ENCODE measurements around the gene COPRS.

The COPRS gene

DNA sequence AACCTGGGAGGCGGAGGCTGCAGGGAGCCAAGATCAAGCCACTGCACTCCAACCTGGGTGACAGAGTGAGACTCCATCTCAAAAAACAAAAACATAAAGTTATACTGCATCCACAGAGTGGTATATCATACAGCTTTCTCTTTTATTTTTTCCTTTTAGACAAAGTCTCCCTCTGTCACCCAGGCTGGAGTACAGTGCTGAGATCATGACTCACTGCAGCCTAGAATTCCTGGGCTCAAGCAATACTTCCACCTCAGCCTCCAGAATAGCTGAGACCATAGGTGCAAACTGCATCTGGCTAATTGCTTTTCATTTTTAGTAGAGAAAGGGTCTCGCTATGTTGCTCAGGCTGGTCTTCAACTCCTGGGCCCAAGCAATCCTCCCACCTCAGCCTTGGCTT is 10.0 kb upstream of the COPRS start:
- TF ChIP-seq CTCF (IDR thresholded peaks at IDR 0.05) = no peak

DNA sequence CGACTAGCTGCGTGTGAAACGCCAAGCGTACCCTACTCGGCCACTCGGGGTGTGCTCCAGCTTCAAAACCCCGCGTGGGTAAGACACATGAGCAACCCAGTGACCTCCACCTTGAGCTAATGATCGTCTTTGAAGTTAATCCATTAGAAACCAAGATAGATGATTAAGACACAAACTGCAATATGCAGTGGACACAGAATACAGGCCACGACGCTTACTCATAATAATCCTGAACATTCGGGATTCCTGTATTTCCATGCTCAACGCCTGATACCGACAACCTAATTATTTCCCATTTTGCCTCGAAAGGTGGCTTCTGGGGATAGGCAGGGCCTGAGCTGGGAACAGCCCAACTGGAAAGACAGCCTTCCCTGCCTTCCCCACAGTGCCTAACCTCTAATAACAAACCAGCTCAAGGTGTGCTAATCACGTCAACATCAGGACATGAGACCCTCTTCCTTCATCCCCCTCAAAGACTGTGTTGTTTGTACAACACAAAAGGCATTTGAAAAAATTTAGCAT is 504 bp upstream of the COPRS start:
- TF ChIP-seq CTCF (IDR thresholded peaks at IDR 0.05) = no peak

- TF ChIP-seq CTCF (IDR thresholded peaks at IDR 0.05) = no peak
These were observed 963 bp downstream of the COPRS start for GRCh38 chr17:31857920-31858641.

DNA sequence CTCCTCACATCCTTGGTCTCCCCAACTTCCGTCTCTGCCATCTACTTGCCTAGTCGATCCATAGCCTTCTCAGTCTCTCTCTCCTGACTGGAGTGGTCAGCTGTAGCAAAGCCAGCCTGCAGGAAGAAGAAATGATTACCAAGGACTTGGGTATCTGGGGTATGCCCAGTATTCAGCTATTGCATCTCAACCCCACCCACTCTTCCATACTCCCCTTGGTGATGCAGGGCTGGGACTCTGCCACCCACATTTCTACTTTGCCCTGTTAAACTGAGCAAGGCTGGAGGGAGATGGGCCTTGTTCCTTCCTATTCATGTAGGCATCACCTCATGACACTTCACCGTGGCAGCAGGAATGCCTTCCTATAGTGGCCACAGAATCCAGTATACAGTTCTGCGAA is 2.3 kb downstream of the COPRS start:
- no peak for TF ChIP-seq CTCF (IDR thresholded peaks at IDR 0.05)

- no peak for TF ChIP-seq CTCF (IDR thresholded peaks at IDR 0.05)
These were observed 4.4 kb downstream of the COPRS start for GRCh38 chr17:31854672-31855071.

GRCh38 chr17:31853911-31854470 is 5.1 kb downstream of the COPRS start:
- no peak for TF ChIP-seq CTCF (IDR thresholded peaks at IDR 0.05)

GRCh38 chr17:31845291-31845690 is 13.8 kb downstream of the COPRS start:
- TF ChIP-seq CTCF (IDR thresholded peaks at IDR 0.05) = no peak
